GM23248 (cell line): ENCODE data around the gene PRKD1. TPM values are rescaled to one million over a fixed set of nuclear protein-coding genes. Genes with fewer than 3 reads are reported as not detected.

Experiments used
- DNase-seq: peaks from one replicate; pipeline ENCODE4 v3.0.0-alpha.2; 2015
- H2AFZ ChIP-seq: fragments of 200-600 bp; sonication (generic); 2 replicates; pipeline ENCODE4 v1.6.1; 2016; ENCODE audit warnings: antibody characterized with exemption
- H3F3A ChIP-seq: fragments of 200-600 bp; sonication (generic); 2 replicates; pipeline ENCODE4 v1.6.1; 2016; ENCODE audit warnings: mild to moderate bottlenecking, antibody characterized with exemption, mixed run types; ENCODE audit not compliant: insufficient read depth
- H3K27ac ChIP-seq: fragments of 200-600 bp; sonication (generic); 2 replicates; pipeline ENCODE4 v1.5.1; 2016; ENCODE audit warnings: mild to moderate bottlenecking
- H3K27me3 ChIP-seq: fragments of 200-600 bp; sonication (generic); replicated peaks from 2 replicates; pipeline ENCODE4 v1.6.1; 2016; ENCODE audit warnings: mild to moderate bottlenecking; ENCODE audit not compliant: insufficient read depth
- H3K36me3 ChIP-seq: fragments of 200-600 bp; sonication (generic); 2 replicates; pipeline ENCODE4 v1.6.1; 2016; ENCODE audit warnings: low read depth, mild to moderate bottlenecking
- H3K4me1 ChIP-seq: fragments of 200-600 bp; sonication (generic); 2 replicates; pipeline ENCODE4 v1.6.1; 2016; ENCODE audit warnings: mild to moderate bottlenecking; ENCODE audit not compliant: insufficient read depth
- H3K4me2 ChIP-seq: fragments of 200-600 bp; sonication (generic); one replicate; pipeline ENCODE4 v1.6.1; 2016; ENCODE audit warnings: mild to moderate bottlenecking; ENCODE audit not compliant: unreplicated experiment
- H3K4me3 ChIP-seq: fragments of 200-600 bp; sonication (generic); 2 replicates; pipeline ENCODE4 v1.5.1; 2016; ENCODE audit warnings: mild to moderate bottlenecking
- H3K79me2 ChIP-seq: fragments of 200-600 bp; sonication (generic); 2 replicates; pipeline ENCODE4 v1.6.1; 2016; ENCODE audit warnings: mild to moderate bottlenecking; ENCODE audit not compliant: insufficient read depth
- H3K9ac ChIP-seq: fragments of 200-600 bp; sonication (generic); 2 replicates; pipeline ENCODE4 v1.6.1; 2016; ENCODE audit warnings: mild to moderate bottlenecking
- H3K9me2 ChIP-seq: fragments of 200-600 bp; sonication (generic); 2 replicates; pipeline ENCODE4 v1.6.1; 2016; ENCODE audit warnings: mixed run types, mild to moderate bottlenecking, moderate library complexity; ENCODE audit not compliant: insufficient read depth
- H3K9me3 ChIP-seq: fragments of 200-600 bp; sonication (generic); one replicate; pipeline ENCODE4 v1.6.1; 2017; ENCODE audit warnings: low read depth
- H4K20me1 ChIP-seq: fragments of 200-600 bp; sonication (generic); 2 replicates; pipeline ENCODE4 v1.6.0; 2016; ENCODE audit not compliant: insufficient read depth
- EZH2 ChIP-seq: fragments of 200-600 bp; sonication (generic); IDR thresholded peaks from 2 replicates; pipeline ENCODE4 v1.6.1; 2018; ENCODE audit warnings: antibody characterized with exemption, mild to moderate bottlenecking; ENCODE audit not compliant: insufficient read depth, poor library complexity, severe bottlenecking
- EZH2phosphoT487 ChIP-seq: fragments of 200-600 bp; sonication (generic); IDR thresholded peaks from 2 replicates; pipeline ENCODE4 v1.6.1; 2018; ENCODE audit warnings: antibody characterized with exemption, moderate library complexity, mild to moderate bottlenecking, low read depth; ENCODE audit not compliant: insufficient read depth
- WGBS, 2 experiments: methylation state at CpG; one replicate each; pipeline ENCODE4 v1.1.6; 2015 to 2017; ENCODE audit warnings: low lambda C conversion rate in 2 of 2, low coverage in 1 of 2; ENCODE audit errors: missing lambda C conversion rate in 2 of 2; 5-methylcytosine and 5-hydroxymethylcytosine counted together
- in situ Hi-C: fragments of 300-500 bp; cut with MboI; formaldehyde crosslinking; loops from 2 replicates; pipeline ENCODE4 v1.15.0; 2020
- polyA plus RNA-seq: library from polyadenylated mRNA; unstranded; fragments of >200 nt; fragmentation: Nextera tagmentation; extraction: Ambion mirVana; gene quantifications from 2 replicates; pipeline ENCODE4 v1.2.1, GENCODE V29; 2016
- total RNA-seq: library from RNA; depleted of rRNA; stranded (reverse); fragments of >200 nt; shearing (Covaris generic); gene quantifications from 2 replicates; pipeline ENCODE4 v1.2.3, GENCODE V29; 2014

Gene PRKD1
- total and polyA plus RNA-seq, 2 experiments from 2014 or later = 24.2 to 30.7 TPM

DNA sequence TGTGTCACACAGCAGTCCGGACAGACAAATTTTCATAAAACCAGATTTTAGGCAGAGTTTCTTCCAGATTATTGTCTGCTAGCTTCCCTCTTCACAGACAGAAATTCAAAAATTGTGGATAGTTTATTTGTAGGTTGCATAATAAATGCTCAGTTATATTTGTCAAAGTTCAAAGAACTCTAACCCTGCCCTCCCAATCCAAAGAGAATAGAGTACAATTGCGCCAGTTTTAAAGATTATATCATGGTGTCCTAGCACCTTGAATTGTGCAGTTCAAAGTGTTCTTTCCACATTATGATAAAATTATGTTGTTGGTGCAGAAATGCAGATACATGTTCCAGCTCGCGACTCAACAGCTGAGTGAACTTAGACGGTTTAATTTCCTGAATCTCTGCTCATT, 263.1 kb downstream of the PRKD1 start:
- Histone ChIP-seq H3K36me3 (peaks cover 38% of the 10 kb centered on the region), H3F3A (no peaks in the 10 kb centered on the region), H3K4me2 (no peak overlapping the region), H3K27ac (no peak overlapping the region), H2AFZ (no peak overlapping the region), H3K9me3 (no peaks in the 10 kb centered on the region), H3K27me3 (no peaks in the 10 kb centered on the region), H3K79me2 (0 out of 2 replicates have a peak, but pooled peaks cover 4% of the 10 kb centered on the region), H3K9ac (no peak overlapping the region), H3K4me1 (no peaks in the 10 kb centered on the region), H3K9me2 (no peaks in the 10 kb centered on the region), H4K20me1 (no peaks in the 10 kb centered on the region), H3K4me3 (no peak overlapping the region)
- WGBS, 2 experiments = 89 to 90% methylated on average over 5 of the region's 5 CpGs
- in situ Hi-C loops = no loop called here
- no peak for DNase-seq
- TF ChIP-seq EZH2phosphoT487 (no peak), EZH2 (no peak)

DNA sequence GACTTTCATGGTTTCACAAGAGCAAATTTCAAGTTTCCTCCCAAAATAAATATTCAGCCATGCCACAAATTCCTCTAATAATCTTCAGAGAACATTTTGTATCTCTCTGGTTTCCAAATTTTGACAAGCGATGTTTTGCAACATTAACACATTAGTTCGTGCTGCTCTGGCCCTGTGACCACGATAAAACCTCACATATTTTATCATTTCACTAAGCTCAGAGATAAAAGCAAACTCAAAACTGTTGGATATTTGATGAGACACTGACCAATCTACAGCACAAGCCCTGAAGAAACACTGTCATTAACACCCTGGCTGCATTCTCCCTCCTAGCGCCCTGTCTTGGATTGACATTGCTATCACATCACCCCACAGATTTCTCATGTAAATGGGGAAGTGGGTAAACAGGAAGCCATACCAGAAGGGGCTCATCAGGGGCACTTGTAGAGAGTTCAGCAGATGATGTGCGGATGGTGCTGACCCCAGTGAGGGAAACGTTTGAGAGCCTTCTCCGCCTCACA, 264.3 kb downstream of the PRKD1 start:
- Histone ChIP-seq H3K27me3 (no peaks in the 10 kb centered on the region), H3K4me1 (no peaks in the 10 kb centered on the region), H3K4me3 (no peak overlapping the region), H3K4me2 (no peak overlapping the region), H3K79me2 (0 out of 2 replicates have a peak, but pooled peaks cover 2% of the 10 kb centered on the region), H3K9me3 (no peaks in the 10 kb centered on the region), H3F3A (no peaks in the 10 kb centered on the region), H2AFZ (no peak overlapping the region), H3K9ac (no peak overlapping the region), H4K20me1 (no peaks in the 10 kb centered on the region), H3K27ac (no peak overlapping the region), H3K36me3 (peaks cover 42% of the 10 kb centered on the region), H3K9me2 (no peaks in the 10 kb centered on the region)
- in situ Hi-C loops = no loop called here
- 58 to 59% methylated on average over 7 of the region's 7 CpGs for WGBS, 2 experiments
- DNase-seq = no peak
- TF ChIP-seq EZH2 (no peak), EZH2phosphoT487 (no peak)

DNA sequence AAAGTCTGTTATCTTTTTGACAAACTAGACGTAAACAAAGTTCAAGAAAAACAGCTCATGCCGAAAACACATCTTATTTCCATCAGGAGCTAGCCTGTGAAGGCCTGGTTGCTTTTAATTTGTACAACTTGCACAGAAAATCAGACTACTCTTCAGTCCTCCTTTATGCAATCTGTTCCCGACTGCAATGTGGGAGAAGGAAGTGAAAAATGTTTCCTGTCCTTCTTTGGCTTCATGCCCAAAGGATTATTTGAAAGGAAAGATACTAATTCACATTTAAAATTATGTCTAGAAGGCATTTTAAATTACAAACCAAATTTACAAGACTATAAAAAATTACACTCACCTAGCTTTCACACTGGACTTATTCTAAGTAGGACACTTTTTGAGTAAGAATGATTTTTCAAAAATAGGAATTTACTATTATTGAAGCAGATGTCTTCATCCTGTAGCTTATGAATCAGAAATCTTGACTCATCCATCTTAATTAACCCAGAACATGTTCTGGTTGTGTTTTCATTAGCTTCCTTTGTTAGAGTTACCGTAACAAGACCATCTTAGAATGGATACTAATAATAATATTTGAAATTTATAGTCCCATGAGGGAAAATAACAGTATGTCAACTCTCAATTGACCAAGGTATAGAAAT, 272.6 kb downstream of the PRKD1 start:
- Histone ChIP-seq H2AFZ (peak overlapping the region; percentile 16; the same call in 1 of the 2 replicates), H3K9ac (no peak overlapping the region), H3K79me2 (no peaks in the 10 kb centered on the region), H3K27ac (peak overlapping the region; percentile 6; the same call in 1 of the 2 replicates), H3K9me3 (no peaks in the 10 kb centered on the region), H3K9me2 (no peaks in the 10 kb centered on the region; the same call in 1 of the 2 replicates), H4K20me1 (no peaks in the 10 kb centered on the region), H3K4me2 (peak overlapping the region; percentile 41), H3K27me3 (no peaks in the 10 kb centered on the region), H3K4me3 (peak overlapping the region; percentile 3; the same call in 1 of the 2 replicates), H3K36me3 (peaks cover 8% of the 10 kb centered on the region; the same call in 1 of the 2 replicates), H3F3A (peaks cover 18% of the 10 kb centered on the region), H3K4me1 (peaks cover 15% of the 10 kb centered on the region)
- WGBS, 2 experiments = 9 to 17% methylated on average over 4 of the region's 4 CpGs
- in situ Hi-C loops = no loop called here
- TF ChIP-seq EZH2 = no peak
- no peak for TF ChIP-seq EZH2phosphoT487
- peak; percentile 53 for DNase-seq

DNA sequence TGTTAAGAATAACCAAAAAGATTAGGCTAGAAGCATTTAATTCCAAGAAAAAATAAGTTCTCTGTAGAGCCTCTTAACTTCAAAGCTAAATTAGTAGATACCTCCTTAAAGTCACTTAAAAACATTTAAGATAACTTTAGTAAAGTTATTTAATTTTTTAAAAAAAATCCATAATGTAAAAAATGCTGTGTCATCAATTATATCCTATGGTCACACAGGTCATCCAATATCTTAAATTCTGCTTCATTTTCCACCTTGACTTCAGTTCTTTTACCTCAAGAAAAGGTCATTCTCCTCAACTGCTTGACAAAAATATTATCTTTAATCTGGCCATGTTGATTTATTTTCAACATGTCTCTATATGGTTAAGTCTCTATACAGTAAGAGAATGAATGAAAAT, 274.3 kb downstream of the PRKD1 start:
- in situ Hi-C loops = no loop called here
- H3K27me3 ChIP-seq = no peaks in the 10 kb centered on the region
- DNase-seq = no peak
- peaks cover 13% of the 10 kb centered on the region; the same call in 1 of the 2 replicates for H3K36me3 ChIP-seq
- no peaks in the 10 kb centered on the region; the same call in 1 of the 2 replicates for H3K9me2 ChIP-seq
- H3K9ac ChIP-seq = no peak overlapping the region
- no peaks in the 10 kb centered on the region for H4K20me1 ChIP-seq
- H3K9me3 ChIP-seq = no peaks in the 10 kb centered on the region
- peaks cover 18% of the 10 kb centered on the region for H3F3A ChIP-seq
- no peak overlapping the region for H3K4me2 ChIP-seq
- no peak overlapping the region for H3K27ac ChIP-seq
- TF ChIP-seq EZH2phosphoT487 (no peak), EZH2 (no peak)
- no peaks in the 10 kb centered on the region for H3K79me2 ChIP-seq
- H2AFZ ChIP-seq = no peak overlapping the region
- peaks cover 15% of the 10 kb centered on the region for H3K4me1 ChIP-seq
- no peak overlapping the region for H3K4me3 ChIP-seq
